Measurements from ENCODE around the gene DOK6.

DNA sequence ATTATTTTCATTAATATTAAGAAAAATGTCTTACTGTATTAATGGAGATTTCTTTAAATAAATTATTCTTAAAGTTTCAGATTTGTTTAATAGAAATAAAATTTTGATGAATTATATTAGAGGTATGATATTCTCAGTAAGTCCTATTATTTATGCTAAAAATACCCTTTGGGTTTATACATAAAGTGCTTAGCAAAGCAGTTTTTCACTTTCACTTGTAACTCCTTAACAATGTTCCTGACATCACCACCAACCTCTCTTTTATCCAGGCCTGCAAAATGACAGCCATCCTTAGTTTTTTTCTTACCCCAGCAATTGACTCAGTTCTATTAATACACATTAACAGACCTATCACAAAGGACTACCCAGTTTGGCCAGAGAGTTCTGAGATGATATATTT lies 376.6 kb downstream of the DOK6 start:
- TF ChIP-seq, protein P1, sequence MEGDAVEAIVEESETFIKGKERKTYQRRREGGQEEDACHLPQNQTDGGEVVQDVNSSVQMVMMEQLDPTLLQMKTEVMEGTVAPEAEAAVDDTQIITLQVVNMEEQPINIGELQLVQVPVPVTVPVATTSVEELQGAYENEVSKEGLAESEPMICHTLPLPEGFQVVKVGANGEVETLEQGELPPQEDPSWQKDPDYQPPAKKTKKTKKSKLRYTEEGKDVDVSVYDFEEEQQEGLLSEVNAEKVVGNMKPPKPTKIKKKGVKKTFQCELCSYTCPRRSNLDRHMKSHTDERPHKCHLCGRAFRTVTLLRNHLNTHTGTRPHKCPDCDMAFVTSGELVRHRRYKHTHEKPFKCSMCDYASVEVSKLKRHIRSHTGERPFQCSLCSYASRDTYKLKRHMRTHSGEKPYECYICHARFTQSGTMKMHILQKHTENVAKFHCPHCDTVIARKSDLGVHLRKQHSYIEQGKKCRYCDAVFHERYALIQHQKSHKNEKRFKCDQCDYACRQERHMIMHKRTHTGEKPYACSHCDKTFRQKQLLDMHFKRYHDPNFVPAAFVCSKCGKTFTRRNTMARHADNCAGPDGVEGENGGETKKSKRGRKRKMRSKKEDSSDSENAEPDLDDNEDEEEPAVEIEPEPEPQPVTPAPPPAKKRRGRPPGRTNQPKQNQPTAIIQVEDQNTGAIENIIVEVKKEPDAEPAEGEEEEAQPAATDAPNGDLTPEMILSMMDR (IDR thresholded peaks at IDR 0.05 in 8 of 11, conservative IDR thresholded peaks at IDR 0.05 in 3 of 11): no peak
- TF ChIP-seq POLR2AphosphoS5 (IDR thresholded peaks at IDR 0.05): no peak

All from spleen (tissue), 7 donors.